Measurements from ENCODE around the gene TEX10. TPM values are rescaled to one million over a fixed set of nuclear protein-coding genes. Genes with fewer than 3 reads are reported as not detected.

The TEX10 gene
- polyA plus RNA-seq, 2 of the 4 experiments (the other 2 are of a cell fraction) = 22.1 to 37.0 TPM

GRCh38 chr9:100285601-100286000 is 67.1 kb downstream of the TEX10 start:
- CTCF ChIA-PET = interaction anchor here (1.0 kb wide), 1 partner anchor 39 kb away, joined by 4 read pairs; no protein-coding TSS in a partner anchor
- Histone ChIP-seq H3K27ac (no peak overlapping the region), H3K4me1 (no peaks in the 10 kb centered on the region), H3K4me3 (no peak overlapping the region), H3K4me2 (no peak overlapping the region), H3K9me3 (peaks cover 30% of the 10 kb centered on the region)
- FAIRE-seq (no peak), DNase-seq (ENCODE audit: low read depth in 1 of 2, low spot score in 1 of 2) (no peak), ATAC-seq (no peak)
- no peak for TF ChIP-seq POLR2A (IDR thresholded peaks at IDR 0.05; ENCODE audit: low read length)
- TF ChIP-seq KDM5A (IDR thresholded peaks at IDR 0.05) = no peak
- no peak for TF ChIP-seq BHLHE40 (IDR thresholded peaks at IDR 0.05; ENCODE audit: low read depth, low read length)
- TF ChIP-seq RARB (CRISPR knock-in tag; IDR thresholded peaks at IDR 0.05) = no peak
- TF ChIP-seq HOXB5 (CRISPR knock-in tag; IDR thresholded peaks at IDR 0.05) = no peak
- TF ChIP-seq CHD2 (IDR thresholded peaks at IDR 0.05; ENCODE audit: low read length, partially characterized antibody) = no peak
- TF ChIP-seq CHD4 (IDR thresholded peaks at IDR 0.05; ENCODE audit: borderline replicate concordance) = no peak
- no peak for TF ChIP-seq EHMT2 (IDR thresholded peaks at IDR 0.05; ENCODE audit: low read depth)
- TF ChIP-seq JUN (IDR thresholded peaks at IDR 0.05) = no peak
- TF ChIP-seq E2F6 (IDR thresholded peaks at IDR 0.05; ENCODE audit: borderline replicate concordance, low read depth) = no peak
- TF ChIP-seq SREBF2 (IDR thresholded peaks at IDR 0.05) = no peak
- no peak for TF ChIP-seq EP300 (IDR thresholded peaks at IDR 0.05)
- no peak for TF ChIP-seq MYC (IDR thresholded peaks at IDR 0.05; ENCODE audit: borderline replicate concordance, low read length)
- no peak for TF ChIP-seq HDAC2 (IDR thresholded peaks at IDR 0.05)
- no peak for TF ChIP-seq ESRRA (IDR thresholded peaks at IDR 0.05; ENCODE audit: borderline replicate concordance, low read length)
- TF ChIP-seq PHF8 (IDR thresholded peaks at IDR 0.05; ENCODE audit: borderline replicate concordance, low read depth) = no peak
- 92% methylated on average over 7 of the region's 7 CpGs for WGBS (ENCODE audit: missing lambda C conversion rate)
- POLR2A ChIA-PET = no interaction called here

- no peak for ATAC-seq
- H3K4me3 ChIP-seq = no peak overlapping the region
Measured at GRCh38 chr9:100285080-100285479, 67.7 kb downstream of the TEX10 start.

GRCh38 chr9:100284247-100284646 is 68.5 kb downstream of the TEX10 start:
- DNase-seq (ENCODE audit: low read depth in 1 of 2, low spot score in 1 of 2) (no peak), ATAC-seq (no peak), FAIRE-seq (no peak)
- CTCF ChIA-PET = interaction anchor here (1.2 kb wide), 1 partner anchor 15 kb away, joined by 3 read pairs; no protein-coding TSS in a partner anchor
- H3K9me3 ChIP-seq = peaks cover 30% of the 10 kb centered on the region
- H3K4me3 ChIP-seq = no peak overlapping the region
- 89% methylated on average over 7 of the region's 7 CpGs for WGBS (ENCODE audit: missing lambda C conversion rate)
- no peak overlapping the region for H3K4me2 ChIP-seq
- POLR2A ChIA-PET = no interaction called here
- TF ChIP-seq CHD2 (IDR thresholded peaks at IDR 0.05; ENCODE audit: low read length, partially characterized antibody) (no peak), HDAC2 (IDR thresholded peaks at IDR 0.05) (no peak), CTCF (IDR thresholded peaks at IDR 0.05) (no peak)
- no peaks in the 10 kb centered on the region for H3K4me1 ChIP-seq
- H3K27ac ChIP-seq = no peak overlapping the region

More at GRCh38 chr9:100285080-100285479, 67.7 kb downstream of the TEX10 start:
- ChIA-PET POLR2A (no interaction called here), CTCF (interaction anchor here (1.0 kb wide), 1 partner anchor 39 kb away, joined by 4 read pairs; no protein-coding TSS in a partner anchor)
- no peak overlapping the region for H3K4me2 ChIP-seq
- no peak overlapping the region for H3K27ac ChIP-seq
- no peak for TF ChIP-seq RAD21 (conservative IDR thresholded peaks at IDR 0.05 in 1 of 2, IDR thresholded peaks at IDR 0.05 in 1 of 2)
- TF ChIP-seq MYC (IDR thresholded peaks at IDR 0.05; ENCODE audit: borderline replicate concordance, low read length) = no peak
- no peak for TF ChIP-seq MAFK (IDR thresholded peaks at IDR 0.05; ENCODE audit: partially characterized antibody)
- no peak for TF ChIP-seq POLR2A (IDR thresholded peaks at IDR 0.05; ENCODE audit: low read length)
- TF ChIP-seq RCOR1 (IDR thresholded peaks at IDR 0.05; ENCODE audit: low read depth, low read length) = no peak
- TF ChIP-seq ZNF302 (CRISPR knock-in tag; IDR thresholded peaks at IDR 0.05) = no peak
- TF ChIP-seq BCL3 (IDR thresholded peaks at IDR 0.05) = no peak
- no peak for TF ChIP-seq FOSL2 (IDR thresholded peaks at IDR 0.05)
- TF ChIP-seq FOSL2 (CRISPR knock-in tag; IDR thresholded peaks at IDR 0.05) = no peak
- FAIRE-seq (no peak), DNase-seq (ENCODE audit: low read depth in 1 of 2, low spot score in 1 of 2) (no peak)
- H3K4me1 ChIP-seq = no peaks in the 10 kb centered on the region
- peaks cover 30% of the 10 kb centered on the region for H3K9me3 ChIP-seq
